Activated CD8-positive, alpha-beta T cell treated with anti-CD3 and anti-CD28 coated beads for 36 hours (primary cell): Measurements from ENCODE around the gene DHX58. TPM values are rescaled to one million over a fixed set of nuclear protein-coding genes. Genes with fewer than 3 reads are reported as not detected.

Experiments used
- ATAC-seq: fragments of 200-7000 bp; cut with Tn5 transposase; one replicate; pipeline ENCODE4 v1.10.0; 2021; ENCODE audit warnings: mild to moderate bottlenecking, moderate library complexity
- CTCF ChIA-PET: fragments of 350-600 bp; sonication (Branson Sonifier 250); formaldehyde crosslinking; loops from one replicate; lab custom pipeline; 2021; ENCODE audit warnings: antibody characterized with exemption; lab: Charles Lee
- POLR2A ChIA-PET: fragments of 350-600 bp; sonication (Branson Sonifier 250); formaldehyde crosslinking; loops from one replicate; lab custom pipeline; 2021; ENCODE audit warnings: antibody characterized with exemption; lab: Charles Lee
- DNase-seq: peaks from one replicate; pipeline ENCODE4 v3.0.0-alpha.2; 2020
- H3K27ac Mint-ChIP-seq: one replicate; pipeline ENCODE4 v1.8.0; 2021; ENCODE audit warnings: mild to moderate bottlenecking, mixed read lengths
- H3K27me3 Mint-ChIP-seq: one replicate; pipeline ENCODE4 v1.8.0; 2021; ENCODE audit warnings: mixed read lengths
- H3K36me3 Mint-ChIP-seq: one replicate; pipeline ENCODE4 v1.8.0; 2021; ENCODE audit warnings: low read depth, mixed read lengths
- H3K4me1 Mint-ChIP-seq: one replicate; pipeline ENCODE4 v1.8.0; 2021; ENCODE audit warnings: low read depth, mixed read lengths
- H3K4me3 Mint-ChIP-seq: one replicate; pipeline ENCODE4 v1.8.0; 2021; ENCODE audit warnings: mild to moderate bottlenecking, moderate library complexity, mixed read lengths
- H3K9me3 Mint-ChIP-seq: one replicate; pipeline ENCODE4 v1.8.0; 2021; ENCODE audit warnings: mixed read lengths
- CTCF ChIP-seq: fragments of 200-600 bp; IDR thresholded peaks from one replicate; pipeline ENCODE4 v1.8.0; 2022; ENCODE audit warnings: antibody characterized with exemption, mild to moderate bottlenecking
- intact Hi-C: fragments of 100-400 bp; cut with micrococcal nuclease; formaldehyde crosslinking; loops from one replicate; pipeline ENCODE4 v1.10.0; 2022
- total RNA-seq, 2 experiments: library from RNA; stranded (reverse); gene quantifications; one replicate each; pipeline ENCODE4 v1.2.3, GENCODE V29; 2021

Gene DHX58
- total RNA-seq, 2 experiments from 2014 or later, result 31.7 to 36.2 TPM

DNA sequence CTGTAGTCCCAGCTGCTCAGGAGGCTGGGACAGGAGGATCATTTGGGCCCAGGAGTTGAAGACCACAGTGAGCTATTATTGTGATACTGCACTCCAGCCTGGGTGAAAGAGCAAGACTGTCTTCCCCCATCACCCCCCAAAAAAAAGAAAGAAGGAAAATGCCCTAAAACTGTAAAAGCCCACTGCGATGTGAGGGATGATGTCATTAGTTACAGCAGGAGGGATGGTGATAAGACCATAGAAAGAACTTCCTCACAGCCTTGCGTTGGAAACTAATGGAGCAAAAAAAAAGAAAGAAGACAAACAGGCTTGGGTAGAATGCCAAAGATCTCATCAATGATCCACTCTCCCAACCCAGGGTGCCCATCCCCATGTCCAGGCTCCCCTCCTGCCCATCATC lies 33.0 kb downstream of the DHX58 start:
- no peaks in the 10 kb centered on the region for H3K36me3 Mint-ChIP-seq
- H3K9me3 Mint-ChIP-seq, result no peaks in the 10 kb centered on the region
- TF ChIP-seq CTCF, result no peak
- CTCF ChIA-PET, result interaction anchor here (0.9 to 1.9 kb wide), 3 partner anchors 8 to 17 kb away, joined by 3 to 6 read pairs (median 6); no protein-coding TSS in a partner anchor
- H3K4me1 Mint-ChIP-seq, result no peaks in the 10 kb centered on the region
- DNase-seq (no peak), ATAC-seq (no peak)
- no peak overlapping the region for H3K27ac Mint-ChIP-seq
- POLR2A ChIA-PET, result no interaction called here
- no peak overlapping the region for H3K4me3 Mint-ChIP-seq
- no peaks in the 10 kb centered on the region for H3K27me3 Mint-ChIP-seq
- intact Hi-C loops, result no loop called here

- no peaks in the 10 kb centered on the region for H3K36me3 Mint-ChIP-seq
- H3K4me1 Mint-ChIP-seq, result no peaks in the 10 kb centered on the region
- ChIA-PET POLR2A (no interaction called here), CTCF (no interaction called here)
- H3K4me3 Mint-ChIP-seq, result no peak overlapping the region
- peaks cover 4% of the 10 kb centered on the region for H3K27me3 Mint-ChIP-seq
- H3K9me3 Mint-ChIP-seq, result no peaks in the 10 kb centered on the region
- ATAC-seq, result no peak
- DNase-seq, result no peak
- no peak for TF ChIP-seq CTCF
- H3K27ac Mint-ChIP-seq, result no peak overlapping the region
- intact Hi-C loops, result no loop called here
Measured at GRCh38 chr17:42078396-42079043, 34.0 kb downstream of the DHX58 start.

DNA sequence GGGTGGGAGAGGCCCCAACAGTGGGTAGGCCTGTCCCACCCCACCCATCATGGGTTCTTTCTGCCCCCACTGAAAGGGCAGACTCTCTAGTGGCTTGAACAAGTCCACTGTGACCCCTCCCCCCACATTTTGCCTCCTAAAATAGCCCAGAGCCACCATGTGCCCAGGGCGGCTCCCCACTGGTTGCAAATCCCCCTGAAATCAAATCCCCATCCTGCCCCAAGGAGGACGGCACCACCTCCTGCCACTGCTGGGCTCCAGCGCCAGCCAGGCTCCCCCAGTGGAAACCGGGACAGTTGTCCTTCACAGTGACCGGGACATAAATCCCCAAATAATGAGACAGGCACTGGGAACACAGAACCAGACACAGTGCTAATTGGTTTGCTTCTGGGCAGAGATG lies 34.8 kb downstream of the DHX58 start:
- ATAC-seq (no peak), DNase-seq (no peak)
- H3K4me3 Mint-ChIP-seq, result no peak overlapping the region
- H3K9me3 Mint-ChIP-seq, result no peaks in the 10 kb centered on the region
- CTCF ChIA-PET, result interaction anchor here (1.3 to 3.3 kb wide), 2 partner anchors 11 to 15 kb away, joined by 4 to 24 read pairs; no protein-coding TSS in a partner anchor
- H3K4me1 Mint-ChIP-seq, result peaks cover 2% of the 10 kb centered on the region
- no peak overlapping the region for H3K27ac Mint-ChIP-seq
- no peak for TF ChIP-seq CTCF
- H3K36me3 Mint-ChIP-seq, result no peaks in the 10 kb centered on the region
- intact Hi-C loops, result no loop called here
- POLR2A ChIA-PET, result no interaction called here
- peaks cover 6% of the 10 kb centered on the region for H3K27me3 Mint-ChIP-seq

- H3K4me3 Mint-ChIP-seq, result no peak overlapping the region
- intact Hi-C loops, result no loop called here
- ChIA-PET POLR2A (interaction anchor here (0.9 to 1.2 kb wide), 2 partner anchors 12 to 41 kb away, joined by 3 read pairs; no protein-coding TSS in a partner anchor), CTCF (interaction anchor here (1.3 to 3.3 kb wide), 3 partner anchors 10 to 26 kb away, joined by 4 to 24 read pairs (median 5); partner anchors contain the start of gene C17orf113)
- no peak for DNase-seq
- H3K27ac Mint-ChIP-seq, result no peak overlapping the region
- no peaks in the 10 kb centered on the region for H3K9me3 Mint-ChIP-seq
- ATAC-seq, result no peak
- H3K27me3 Mint-ChIP-seq, result peaks cover 7% of the 10 kb centered on the region
- no peak for TF ChIP-seq CTCF
- peaks cover 5% of the 10 kb centered on the region for H3K4me1 Mint-ChIP-seq
- H3K36me3 Mint-ChIP-seq, result no peaks in the 10 kb centered on the region
Measured at GRCh38 chr17:42076797-42077559, 35.5 kb downstream of the DHX58 start.

DNA sequence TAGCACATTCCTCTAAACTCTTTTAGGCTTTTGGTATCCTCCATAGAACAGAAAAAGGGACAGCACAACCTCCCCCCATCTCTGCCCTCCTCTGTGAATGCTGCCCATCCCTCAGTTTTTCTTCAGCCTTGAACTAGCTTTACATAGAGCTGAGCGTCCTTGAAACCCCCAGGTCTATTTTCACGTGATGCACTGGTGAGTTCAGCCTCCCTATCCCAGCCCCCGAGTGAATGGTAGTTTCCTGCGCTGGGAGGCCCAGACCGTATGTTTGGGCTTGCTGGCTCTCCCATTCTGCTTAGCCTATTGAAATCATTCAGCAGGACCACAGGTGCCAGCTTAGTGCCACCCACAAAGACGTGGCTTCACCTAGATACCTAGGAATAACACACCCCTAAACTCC lies 36.7 kb downstream of the DHX58 start:
- CTCF ChIA-PET, result interaction anchor here (3.3 kb wide), 1 partner anchor 9 kb away, joined by 24 read pairs; no protein-coding TSS in a partner anchor
- intact Hi-C loops, result no loop called here
- H3K27ac Mint-ChIP-seq, result no peak overlapping the region
- H3K27me3 Mint-ChIP-seq, result peaks cover 8% of the 10 kb centered on the region
- no peak for TF ChIP-seq CTCF
- no peak overlapping the region for H3K4me3 Mint-ChIP-seq
- POLR2A ChIA-PET, result no interaction called here
- H3K4me1 Mint-ChIP-seq, result peaks cover 13% of the 10 kb centered on the region
- no peak for DNase-seq
- no peak for ATAC-seq
- H3K36me3 Mint-ChIP-seq, result no peaks in the 10 kb centered on the region
- H3K9me3 Mint-ChIP-seq, result no peaks in the 10 kb centered on the region
